Keratinocyte (primary cell): ENCODE results near the gene MAD2L1. TPM values are rescaled to one million over a fixed set of nuclear protein-coding genes. Genes with fewer than 3 reads are reported as not detected.

Source experiments
- DNase-seq: peaks from one replicate; pipeline ENCODE4 v3.0.0-alpha.2; 2011; ENCODE audit warnings: low read depth, missing footprints, low spot score
- FAIRE-seq: peaks from 2 replicates; lab custom pipeline; 2011; peaks lifted over from hg19 to GRCh38; lab: Jason Lieb, UNC
- H2AFZ ChIP-seq: 2 replicates; pipeline ENCODE4 v1.6.0; 2012; ENCODE audit warnings: low read length, control low read depth, inconsistent platforms; ENCODE audit not compliant: control insufficient read depth
- H3K27ac ChIP-seq: 2 replicates; pipeline ENCODE4 v1.5.1; 2011; ENCODE audit warnings: low read length; ENCODE audit not compliant: control insufficient read depth, insufficient read depth
- H3K27me3 ChIP-seq: 3 replicates; pipeline ENCODE4 v1.6.0; 2011; ENCODE audit warnings: low read length; ENCODE audit not compliant: control insufficient read depth, insufficient read depth; ENCODE audit errors: extremely low read depth
- H3K36me3 ChIP-seq, 2 experiments: 2 replicates in 1 of 2; 3 replicates in 1 of 2; pipeline ENCODE4 v1.5.1; 2011; ENCODE audit warnings: low read length in 2 of 2, mild to moderate bottlenecking in 1 of 2; ENCODE audit not compliant: control insufficient read depth in 2 of 2, insufficient read depth in 2 of 2; ENCODE audit errors: extremely low read depth in 1 of 2
- H3K4me1 ChIP-seq: 3 replicates; pipeline ENCODE4 v1.5.1; 2011; ENCODE audit warnings: low read length; ENCODE audit not compliant: control insufficient read depth, insufficient read depth; ENCODE audit errors: extremely low read depth
- H3K4me2 ChIP-seq: 3 replicates; pipeline ENCODE4 v1.6.0; 2011; ENCODE audit warnings: low read depth, low read length; ENCODE audit not compliant: control insufficient read depth, insufficient read depth; ENCODE audit errors: extremely low read depth
- H3K4me3 ChIP-seq, 3 experiments: fragments of 200-600 bp in 1 of 3; sonication (generic) in 1 of 3; 2 replicates in 2 of 3; 3 replicates in 1 of 3; pipeline ENCODE4 v1.5.1; 2011 to 2016; ENCODE audit warnings: low read length in 3 of 3, mild to moderate bottlenecking in 3 of 3, control low read depth in 2 of 3, inconsistent platforms in 1 of 3, low read depth in 1 of 3, mixed read lengths in 1 of 3, mixed run types in 1 of 3, moderate library complexity in 1 of 3; ENCODE audit not compliant: control insufficient read depth in 2 of 3, insufficient read depth in 2 of 3; ENCODE audit errors: extremely low read depth in 1 of 3
- H3K79me2 ChIP-seq: 2 replicates; pipeline ENCODE4 v1.6.0; 2012; ENCODE audit warnings: low read length; ENCODE audit not compliant: control insufficient read depth, insufficient read depth
- H3K9ac ChIP-seq: 3 replicates; pipeline ENCODE4 v1.6.0; 2011; ENCODE audit warnings: low read length; ENCODE audit not compliant: control insufficient read depth, insufficient read depth; ENCODE audit errors: extremely low read depth
- H3K9me1 ChIP-seq: 3 replicates; pipeline ENCODE4 v1.6.0; 2011; ENCODE audit warnings: low read length; ENCODE audit not compliant: control insufficient read depth, insufficient read depth; ENCODE audit errors: extremely low read depth
- H3K9me3 ChIP-seq: 2 replicates; pipeline ENCODE4 v1.5.1; 2012; ENCODE audit warnings: low read depth, low read length; ENCODE audit not compliant: control insufficient read depth
- H4K20me1 ChIP-seq: 3 replicates; pipeline ENCODE4 v1.6.0; 2011; ENCODE audit warnings: low read length; ENCODE audit not compliant: control insufficient read depth, insufficient read depth; ENCODE audit errors: extremely low read depth
- EZH2 ChIP-seq: IDR thresholded peaks from one replicate; pipeline ENCODE4 v1.6.1; 2012; ENCODE audit warnings: inconsistent platforms, mild to moderate bottlenecking, low read length, moderate library complexity
- dilution Hi-C: fragments of 300-500 bp; cut with MboI; formaldehyde crosslinking; loops from one replicate; pipeline ENCODE4 v1.7.0; 2020; ENCODE audit warnings: low sequenced_read_pairs; ENCODE audit not compliant: extremely low pct_ligation_motif_present
- polyA plus RNA-seq, 5 experiments: library from polyadenylated mRNA; depleted of rRNA in 3 of 5; stranded (reverse) in 3 of 5; stranded (forward) in 1 of 5; unstranded in 1 of 5; fragments of >200 nt; gene quantifications; 1 replicate in 1 of 5; 2 replicates in 3 of 5; 3 replicates in 1 of 5; pipeline versions ENCODE4 v1.2.1 to v1.2.3, GENCODE V29; 2011 to 2012; ENCODE audit warnings: missing spikeins in 2 of 5, low read depth in 1 of 5, low replicate concordance in 1 of 5
- TF ChIP-seq, protein P1 (sequence below), 3 experiments: IDR thresholded peaks in 1 of 3; conservative IDR thresholded peaks in 1 of 3; optimal IDR thresholded peaks in 1 of 3; 2 replicates in 2 of 3; 3 replicates in 1 of 3; pipeline versions ENCODE3 to v1.5.1; 2011; ENCODE audit warnings: low read length in 3 of 3, mild to moderate bottlenecking in 3 of 3, moderate library complexity in 2 of 3, control low read depth in 1 of 3, inconsistent platforms in 1 of 3; ENCODE audit not compliant: insufficient read depth in 2 of 3; ENCODE audit errors: extremely low read depth in 1 of 3

The MAD2L1 gene
- polyA plus RNA-seq, 1 donor (not counting 4 experiments of a cell fraction or from before 2014, with no cell fraction given): 37.9 TPM

- no peak overlapping the region for H3K4me3 ChIP-seq
- no peaks in the 10 kb centered on the region for H4K20me1 ChIP-seq
- H3K9me3 ChIP-seq: no peaks in the 10 kb centered on the region
- peaks cover 2% of the 10 kb centered on the region for H3K4me1 ChIP-seq
- TF ChIP-seq EZH2: no peak
- TF ChIP-seq, protein P1, sequence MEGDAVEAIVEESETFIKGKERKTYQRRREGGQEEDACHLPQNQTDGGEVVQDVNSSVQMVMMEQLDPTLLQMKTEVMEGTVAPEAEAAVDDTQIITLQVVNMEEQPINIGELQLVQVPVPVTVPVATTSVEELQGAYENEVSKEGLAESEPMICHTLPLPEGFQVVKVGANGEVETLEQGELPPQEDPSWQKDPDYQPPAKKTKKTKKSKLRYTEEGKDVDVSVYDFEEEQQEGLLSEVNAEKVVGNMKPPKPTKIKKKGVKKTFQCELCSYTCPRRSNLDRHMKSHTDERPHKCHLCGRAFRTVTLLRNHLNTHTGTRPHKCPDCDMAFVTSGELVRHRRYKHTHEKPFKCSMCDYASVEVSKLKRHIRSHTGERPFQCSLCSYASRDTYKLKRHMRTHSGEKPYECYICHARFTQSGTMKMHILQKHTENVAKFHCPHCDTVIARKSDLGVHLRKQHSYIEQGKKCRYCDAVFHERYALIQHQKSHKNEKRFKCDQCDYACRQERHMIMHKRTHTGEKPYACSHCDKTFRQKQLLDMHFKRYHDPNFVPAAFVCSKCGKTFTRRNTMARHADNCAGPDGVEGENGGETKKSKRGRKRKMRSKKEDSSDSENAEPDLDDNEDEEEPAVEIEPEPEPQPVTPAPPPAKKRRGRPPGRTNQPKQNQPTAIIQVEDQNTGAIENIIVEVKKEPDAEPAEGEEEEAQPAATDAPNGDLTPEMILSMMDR (optimal IDR thresholded peaks at IDR 0.05 in 1 of 3, IDR thresholded peaks at IDR 0.05 in 1 of 3, conservative IDR thresholded peaks at IDR 0.05 in 1 of 3; ENCODE audit: extremely low read depth in 1 of 3, insufficient read depth in 2 of 3, low read length in 3 of 3): no peak
- H3K79me2 ChIP-seq: no peaks in the 10 kb centered on the region
- no peak overlapping the region for H3K27ac ChIP-seq
- DNase-seq (no peak), FAIRE-seq (no peak)
- dilution Hi-C loops: no loop called here
- H3K9ac ChIP-seq: no peak overlapping the region
- H3K4me2 ChIP-seq: no peak overlapping the region
- no peak overlapping the region for H2AFZ ChIP-seq
- no peaks in the 10 kb centered on the region for H3K27me3 ChIP-seq
- no peaks in the 10 kb centered on the region for H3K9me1 ChIP-seq
- no peaks in the 10 kb centered on the region for H3K36me3 ChIP-seq
Observed at GRCh38 chr4:120007896-120008436, 58.7 kb downstream of the MAD2L1 start.

GRCh38 chr4:120007191-120007871 lies 59.3 kb downstream of the MAD2L1 start:
- Histone ChIP-seq H3K27ac (no peak overlapping the region), H3K4me2 (no peak overlapping the region)
- dilution Hi-C loops: no loop called here

More at GRCh38 chr4:120007191-120007871, 59.3 kb downstream of the MAD2L1 start:
- Histone ChIP-seq H3K9me1 (no peaks in the 10 kb centered on the region), H3K79me2 (no peaks in the 10 kb centered on the region), H4K20me1 (no peaks in the 10 kb centered on the region), H3K4me3 (no peak overlapping the region), H3K36me3 (no peaks in the 10 kb centered on the region), H3K9ac (no peak overlapping the region), H3K4me1 (peaks cover 2% of the 10 kb centered on the region), H2AFZ (no peak overlapping the region), H3K9me3 (no peaks in the 10 kb centered on the region), H3K27me3 (no peaks in the 10 kb centered on the region)
- DNase-seq (no peak), FAIRE-seq (no peak)
- TF ChIP-seq, protein P1 (optimal IDR thresholded peaks at IDR 0.05 in 1 of 3, IDR thresholded peaks at IDR 0.05 in 1 of 3, conservative IDR thresholded peaks at IDR 0.05 in 1 of 3; ENCODE audit: extremely low read depth in 1 of 3, insufficient read depth in 2 of 3, low read length in 3 of 3): no peak
